Lung (tissue), 12 donors: ENCODE measurements around the gene NXN. TPM values are rescaled to one million over a fixed set of nuclear protein-coding genes. Genes with fewer than 3 reads are reported as not detected.

Source experiments
- ATAC-seq: fragments of 200-7000 bp; cut with Tn5 transposase; one replicate; pipeline ENCODE4 v1.9.1; 2020; ENCODE audit warnings: moderate number of reproducible peaks; ENCODE audit not compliant: insufficient read depth, low FRiP score
- DNase-seq, 3 donors: peaks; one replicate each; pipeline ENCODE4 v3.0.0-alpha.2; 2013 to 2017
- H3K27ac ChIP-seq, 2 donors: one replicate each; pipeline ENCODE4 v1.5.1; 2013; ENCODE audit warnings: mild to moderate bottlenecking in 2 of 2, moderate library complexity in 2 of 2, control low read depth in 1 of 2, inconsistent platforms in 1 of 2, low read depth in 1 of 2, low read length in 1 of 2
- H3K27me3 ChIP-seq, 3 donors: one replicate each; pipeline ENCODE4 v1.5.1; 2013; ENCODE audit warnings: low read length in 2 of 3; ENCODE audit not compliant: control insufficient read depth in 3 of 3, insufficient read depth in 3 of 3
- H3K36me3 ChIP-seq, 4 donors: one replicate each; pipeline ENCODE4 v1.5.1; 2013; ENCODE audit warnings: low read length in 4 of 4, mild to moderate bottlenecking in 1 of 4, moderate library complexity in 1 of 4; ENCODE audit not compliant: control insufficient read depth in 4 of 4, insufficient read depth in 4 of 4
- H3K4me1 ChIP-seq, 5 donors: one replicate each; pipeline ENCODE4 v1.5.1; 2013; ENCODE audit warnings: low read length in 5 of 5, mild to moderate bottlenecking in 2 of 5, moderate library complexity in 1 of 5; ENCODE audit not compliant: control insufficient read depth in 5 of 5, insufficient read depth in 5 of 5
- H3K4me3 ChIP-seq: one replicate; pipeline ENCODE4 v1.5.1; 2013; ENCODE audit warnings: mild to moderate bottlenecking, control low read depth, moderate library complexity
- H3K9ac ChIP-seq, 2 donors: one replicate each; pipeline ENCODE4 v1.5.1; 2013; ENCODE audit warnings: low read length in 2 of 2, control low read depth in 1 of 2; ENCODE audit not compliant: insufficient read depth in 1 of 2
- H3K9me3 ChIP-seq, 4 donors: one replicate each; pipeline ENCODE4 v1.5.1; 2013; ENCODE audit warnings: low read length in 3 of 4, mild to moderate bottlenecking in 1 of 4, moderate library complexity in 1 of 4; ENCODE audit not compliant: control insufficient read depth in 4 of 4, insufficient read depth in 3 of 4
- WGBS, 2 donors: extraction: QIAGEN DNeasy Blood & Tissue Kit; methylation state at CpG; one replicate each; pipeline ENCODE4 v1.1.7; 2013; 5-methylcytosine and 5-hydroxymethylcytosine counted together
- polyA plus RNA-seq, 2 donors: library from polyadenylated mRNA; stranded (reverse); fragments of 200-250 nt; gene quantifications; one replicate each; pipeline ENCODE4 v1.2.1, GENCODE V29; 2013
- total RNA-seq, 2 donors: library from RNA; depleted of rRNA in 1 of 2; stranded (reverse); fragments of >200 nt in 1 of 2; gene quantifications; one replicate each; pipeline ENCODE4 v1.2.1, GENCODE V29; 2014 to 2021
- TF ChIP-seq, protein P1 (sequence below): IDR thresholded peaks from 2 replicates; pipeline ENCODE4 v1.5.1; 2012; ENCODE audit warnings: mild to moderate bottlenecking; ENCODE audit errors: control extremely low read depth, extremely low read depth
- donor health status: control.
- donor health status: control.
- donor health status: Bipolar disorder and iron deficiency.
- donor health status: healthy.
- donor health status: DM: yes; HTN: yes; CAD: no.

Gene NXN
- total and polyA plus RNA-seq, 4 donors = 17.6 to 57.7 (median 39.9) TPM

- H3K9me3 ChIP-seq = no peaks in the 10 kb centered on the region
- peaks cover 6 to 89% (median 39%) of the 10 kb centered on the region in 5 donors for H3K4me1 ChIP-seq
- peaks cover 0 to 42% (median 25%) of the 10 kb centered on the region in 4 donors for H3K36me3 ChIP-seq
- 55 to 71% methylated on average over 4 of the region's 4 CpGs for WGBS, 2 donors
- H3K4me3 ChIP-seq = no peak overlapping the region
- H3K9ac ChIP-seq = peak overlapping the region in 1 of 2 donors; percentile 75
- no peak for ATAC-seq
- peak in 2 of 3 donors; percentile 55 to 56 for DNase-seq
- H3K27me3 ChIP-seq = no peaks in the 10 kb centered on the region
- TF ChIP-seq, protein P1, sequence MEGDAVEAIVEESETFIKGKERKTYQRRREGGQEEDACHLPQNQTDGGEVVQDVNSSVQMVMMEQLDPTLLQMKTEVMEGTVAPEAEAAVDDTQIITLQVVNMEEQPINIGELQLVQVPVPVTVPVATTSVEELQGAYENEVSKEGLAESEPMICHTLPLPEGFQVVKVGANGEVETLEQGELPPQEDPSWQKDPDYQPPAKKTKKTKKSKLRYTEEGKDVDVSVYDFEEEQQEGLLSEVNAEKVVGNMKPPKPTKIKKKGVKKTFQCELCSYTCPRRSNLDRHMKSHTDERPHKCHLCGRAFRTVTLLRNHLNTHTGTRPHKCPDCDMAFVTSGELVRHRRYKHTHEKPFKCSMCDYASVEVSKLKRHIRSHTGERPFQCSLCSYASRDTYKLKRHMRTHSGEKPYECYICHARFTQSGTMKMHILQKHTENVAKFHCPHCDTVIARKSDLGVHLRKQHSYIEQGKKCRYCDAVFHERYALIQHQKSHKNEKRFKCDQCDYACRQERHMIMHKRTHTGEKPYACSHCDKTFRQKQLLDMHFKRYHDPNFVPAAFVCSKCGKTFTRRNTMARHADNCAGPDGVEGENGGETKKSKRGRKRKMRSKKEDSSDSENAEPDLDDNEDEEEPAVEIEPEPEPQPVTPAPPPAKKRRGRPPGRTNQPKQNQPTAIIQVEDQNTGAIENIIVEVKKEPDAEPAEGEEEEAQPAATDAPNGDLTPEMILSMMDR = no peak
- peak overlapping the region; percentile 58 to 61 for H3K27ac ChIP-seq
Measured at GRCh38 chr17:1002412-1002753, 22.8 kb upstream of the NXN start.

- Histone ChIP-seq H3K9me3 (no peaks in the 10 kb centered on the region), H3K9ac (peak overlapping the region in 1 of 2 donors; percentile 75), H3K4me1 (peaks cover 6 to 89% (median 39%) of the 10 kb centered on the region in 5 donors), H3K36me3 (peaks cover 0 to 40% (median 23%) of the 10 kb centered on the region in 4 donors), H3K4me3 (no peak overlapping the region), H3K27ac (peak overlapping the region; percentile 61 to 63), H3K27me3 (no peaks in the 10 kb centered on the region)
- TF ChIP-seq, protein P1 = no peak
- DNase-seq (peak in 2 of 3 donors; percentile 48 to 59), ATAC-seq (no peak)
- WGBS, 2 donors = 73 to 78% methylated on average over 18 of the region's 18 CpGs
Measured at GRCh38 chr17:1001640-1002411, 22.2 kb upstream of the NXN start.

GRCh38 chr17:1000597-1001461 is 21.3 kb upstream of the NXN start:
- peak overlapping the region in 1 of 2 donors; percentile 75 for H3K9ac ChIP-seq
- DNase-seq = peak; percentile 92 to 95 (median 94)

More at GRCh38 chr17:1000597-1001461, 21.3 kb upstream of the NXN start:
- TF ChIP-seq, protein P1 = no peak
- H3K36me3 ChIP-seq = peaks cover 0 to 33% (median 23%) of the 10 kb centered on the region in 4 donors
- no peak for ATAC-seq
- H3K9me3 ChIP-seq = no peaks in the 10 kb centered on the region
- no peaks in the 10 kb centered on the region for H3K27me3 ChIP-seq
- peaks cover 0 to 82% (median 32%) of the 10 kb centered on the region in 5 donors for H3K4me1 ChIP-seq
- peak overlapping the region; percentile 18 to 61 for H3K27ac ChIP-seq
- no peak overlapping the region for H3K4me3 ChIP-seq
- WGBS, 2 donors = 54 to 68% methylated on average over 15 of the region's 15 CpGs
